Natural killer cell treated with Interleukin-12 subunit alpha and Interleukin-12 subunit beta and Interleukin-15 and Interleukin-18, amount 100 ng/mL, for 72 hours (primary cell): ENCODE data around the gene PLD4. TPM values are rescaled to one million over a fixed set of nuclear protein-coding genes. Genes with fewer than 3 reads are reported as not detected.

Source experiments
- ATAC-seq, 2 donors: fragments of 150-1000 bp; cut with Tn5 transposase in 1 of 2; sonication (Bioruptor Pico), chemical (Tn5 transposase) in 1 of 2; 2 replicates each; pipeline ENCODE4 v1.10.0; 2021
- DNase-seq: peaks from one replicate; pipeline ENCODE4 v3.0.0; 2022; ENCODE audit warnings: low spot score
- H3K27ac Mint-ChIP-seq, 2 donors: 1 replicate in 1 of 2; 2 replicates in 1 of 2; pipeline ENCODE4 v1.8.0; 2022; ENCODE audit warnings: mixed read lengths in 2 of 2, mild to moderate bottlenecking in 1 of 2, moderate library complexity in 1 of 2
- H3K27me3 Mint-ChIP-seq, 2 donors: 1 replicate in 1 of 2; 2 replicates in 1 of 2; pipeline ENCODE4 v1.8.0; 2022; ENCODE audit warnings: mixed read lengths in 2 of 2
- H3K36me3 Mint-ChIP-seq: one replicate; pipeline ENCODE4 v1.8.0; 2022; ENCODE audit warnings: mixed read lengths
- H3K4me1 Mint-ChIP-seq, 2 donors: 1 replicate in 1 of 2; 2 replicates in 1 of 2; pipeline ENCODE4 v1.8.0; 2022; ENCODE audit warnings: low read depth in 2 of 2, mixed read lengths in 2 of 2, mild to moderate bottlenecking in 1 of 2
- H3K4me3 Mint-ChIP-seq: one replicate; pipeline ENCODE4 v1.8.0; 2022; ENCODE audit warnings: mixed read lengths
- H3K9me3 Mint-ChIP-seq: 2 replicates; pipeline ENCODE4 v1.8.0; 2022; ENCODE audit warnings: mixed read lengths
- total RNA-seq, 2 donors: library from RNA; stranded (reverse); gene quantifications; one replicate each; pipeline ENCODE4 v1.2.3, GENCODE V29; 2022

The PLD4 gene
- total RNA-seq, 2 donors from 2014 or later = not detected

- H3K9me3 Mint-ChIP-seq = no peaks in the 10 kb centered on the region
- no peak overlapping the region for H3K4me3 Mint-ChIP-seq
- no peaks in the 10 kb centered on the region for H3K4me1 Mint-ChIP-seq
- DNase-seq (no peak), ATAC-seq (no peak)
- no peaks in the 10 kb centered on the region for H3K27me3 Mint-ChIP-seq
- no peak overlapping the region for H3K27ac Mint-ChIP-seq
- no peaks in the 10 kb centered on the region for H3K36me3 Mint-ChIP-seq
These were observed 32.8 kb upstream of the PLD4 start for GRCh38 chr14:104891664-104892530.

- no peak for ATAC-seq
- Mint-ChIP-seq H3K27me3 (no peaks in the 10 kb centered on the region), H3K36me3 (no peaks in the 10 kb centered on the region), H3K9me3 (no peaks in the 10 kb centered on the region), H3K4me1 (no peaks in the 10 kb centered on the region), H3K27ac (no peak overlapping the region), H3K4me3 (no peak overlapping the region)
- no peak for DNase-seq
These were observed 31.9 kb upstream of the PLD4 start for GRCh38 chr14:104892531-104893434.

- no peak overlapping the region for H3K27ac Mint-ChIP-seq
- DNase-seq (no peak), ATAC-seq (no peak)
- H3K36me3 Mint-ChIP-seq = no peaks in the 10 kb centered on the region
- no peaks in the 10 kb centered on the region for H3K27me3 Mint-ChIP-seq
- no peaks in the 10 kb centered on the region for H3K4me1 Mint-ChIP-seq
- no peak overlapping the region for H3K4me3 Mint-ChIP-seq
- no peaks in the 10 kb centered on the region for H3K9me3 Mint-ChIP-seq
These were observed 31.1 kb upstream of the PLD4 start for GRCh38 chr14:104893435-104894207.

- no peak overlapping the region for H3K4me3 Mint-ChIP-seq
- no peaks in the 10 kb centered on the region for H3K9me3 Mint-ChIP-seq
- no peak for DNase-seq
- no peaks in the 10 kb centered on the region for H3K36me3 Mint-ChIP-seq
- H3K27ac Mint-ChIP-seq = no peak overlapping the region
- no peak for ATAC-seq
- H3K27me3 Mint-ChIP-seq = no peaks in the 10 kb centered on the region
- no peaks in the 10 kb centered on the region for H3K4me1 Mint-ChIP-seq
These were observed 30.1 kb upstream of the PLD4 start for GRCh38 chr14:104894331-104895206.

GRCh38 chr14:104895207-104895785, 29.4 kb upstream of the PLD4 start:
- Mint-ChIP-seq H3K4me1 (no peaks in the 10 kb centered on the region), H3K4me3 (no peak overlapping the region), H3K36me3 (no peaks in the 10 kb centered on the region), H3K9me3 (no peaks in the 10 kb centered on the region), H3K27ac (no peak overlapping the region), H3K27me3 (peaks cover 0 to 3% of the 10 kb centered on the region in 2 donors)
- DNase-seq (no peak), ATAC-seq (no peak)

GRCh38 chr14:104895786-104896661, 28.7 kb upstream of the PLD4 start:
- no peaks in the 10 kb centered on the region for H3K9me3 Mint-ChIP-seq
- no peak for DNase-seq
- H3K4me1 Mint-ChIP-seq = no peaks in the 10 kb centered on the region
- no peak overlapping the region for H3K4me3 Mint-ChIP-seq
- H3K27ac Mint-ChIP-seq = no peak overlapping the region
- no peaks in the 10 kb centered on the region for H3K36me3 Mint-ChIP-seq
- H3K27me3 Mint-ChIP-seq = peaks cover 2 to 5% of the 10 kb centered on the region in 2 donors
- no peak for ATAC-seq

- DNase-seq = no peak
- peak in 1 of 2 donors; percentile 20 for ATAC-seq
- Mint-ChIP-seq H3K4me3 (no peak overlapping the region), H3K27ac (no peak overlapping the region), H3K9me3 (no peaks in the 10 kb centered on the region), H3K27me3 (peaks cover 7 to 9% of the 10 kb centered on the region in 2 donors), H3K36me3 (no peaks in the 10 kb centered on the region), H3K4me1 (no peaks in the 10 kb centered on the region)
These were observed 27.1 kb upstream of the PLD4 start for GRCh38 chr14:104897330-104898194.

- no peaks in the 10 kb centered on the region for H3K9me3 Mint-ChIP-seq
- H3K4me3 Mint-ChIP-seq = no peak overlapping the region
- H3K4me1 Mint-ChIP-seq = no peaks in the 10 kb centered on the region
- ATAC-seq (no peak), DNase-seq (no peak)
- H3K27me3 Mint-ChIP-seq = peaks cover 9 to 10% of the 10 kb centered on the region in 2 donors
- no peak overlapping the region for H3K27ac Mint-ChIP-seq
- no peaks in the 10 kb centered on the region for H3K36me3 Mint-ChIP-seq
These were observed 26.5 kb upstream of the PLD4 start for GRCh38 chr14:104898195-104898558.

- ATAC-seq = no peak
- Mint-ChIP-seq H3K27me3 (peaks cover 14 to 18% of the 10 kb centered on the region in 2 donors), H3K9me3 (no peaks in the 10 kb centered on the region), H3K4me3 (no peak overlapping the region), H3K4me1 (no peaks in the 10 kb centered on the region), H3K36me3 (no peaks in the 10 kb centered on the region), H3K27ac (no peak overlapping the region)
- DNase-seq = no peak
These were observed 25.7 kb upstream of the PLD4 start for GRCh38 chr14:104898870-104899510.

- peaks cover 21 to 26% of the 10 kb centered on the region in 2 donors for H3K27me3 Mint-ChIP-seq
- DNase-seq = no peak
- no peaks in the 10 kb centered on the region for H3K36me3 Mint-ChIP-seq
- ATAC-seq = no peak
- no peak overlapping the region for H3K4me3 Mint-ChIP-seq
- H3K9me3 Mint-ChIP-seq = no peaks in the 10 kb centered on the region
- H3K4me1 Mint-ChIP-seq = no peaks in the 10 kb centered on the region
- H3K27ac Mint-ChIP-seq = no peak overlapping the region
These were observed 24.9 kb upstream of the PLD4 start for GRCh38 chr14:104899781-104900180.
